Activated B cell treated with CpG ODN at 0.5 μM for 24 hours (primary cell): ENCODE data around the gene PHYHD1. TPM values are rescaled to one million over a fixed set of nuclear protein-coding genes. Genes with fewer than 3 reads are reported as not detected.
"Not testable (repeated sequence)": the region's sequence is repeated elsewhere in the genome, so short reads cannot be mapped to it uniquely, and the experiment has no call there.

Experiments used
- ATAC-seq: fragments of 200-7000 bp; cut with Tn5 transposase; one replicate; pipeline ENCODE4 v1.10.0; 2021; ENCODE audit warnings: low read depth, mild to moderate bottlenecking, moderate library complexity
- CTCF ChIA-PET: fragments of 350-600 bp; sonication (Branson Sonifier 250); formaldehyde crosslinking; loops from one replicate; lab custom pipeline; 2021; ENCODE audit warnings: antibody characterized with exemption; lab: Charles Lee
- POLR2A ChIA-PET: fragments of 350-600 bp; sonication (Branson Sonifier 250); formaldehyde crosslinking; loops from one replicate; lab custom pipeline; 2021; ENCODE audit warnings: antibody characterized with exemption; lab: Charles Lee
- DNase-seq: peaks from one replicate; pipeline ENCODE4 v3.0.0; 2022
- H3K27ac Mint-ChIP-seq: one replicate; pipeline ENCODE4 v1.8.0; 2020; ENCODE audit warnings: mixed read lengths
- H3K27me3 Mint-ChIP-seq: one replicate; pipeline ENCODE4 v1.8.0; 2021; ENCODE audit warnings: mixed read lengths
- H3K36me3 Mint-ChIP-seq: one replicate; pipeline ENCODE4 v1.8.0; 2021; ENCODE audit warnings: low read depth, mixed read lengths
- H3K4me1 Mint-ChIP-seq: one replicate; pipeline ENCODE4 v1.8.0; 2021; ENCODE audit warnings: mixed read lengths
- H3K4me3 Mint-ChIP-seq: one replicate; pipeline ENCODE4 v1.8.0; 2020; ENCODE audit warnings: mild to moderate bottlenecking, mixed read lengths
- H3K9me3 Mint-ChIP-seq: one replicate; pipeline ENCODE4 v1.8.0; 2020; ENCODE audit warnings: mixed read lengths
- CTCF ChIP-seq: fragments of 200-600 bp; IDR thresholded peaks from one replicate; pipeline ENCODE4 v1.8.0; 2022; ENCODE audit warnings: antibody characterized with exemption, mild to moderate bottlenecking
- intact Hi-C: fragments of 100-400 bp; cut with micrococcal nuclease; formaldehyde crosslinking; loops from one replicate; pipeline ENCODE4 v1.15.1; 2024
- total RNA-seq: library from RNA; stranded (reverse); gene quantifications from 2 replicates; pipeline ENCODE4 v1.2.3, GENCODE V29; 2022

PHYHD1 gene
- total RNA-seq, 1 donor from 2014 or later, result 0.86 TPM

GRCh38 chr9:128940271-128940921 is 19.6 kb downstream of the PHYHD1 start:
- Mint-ChIP-seq H3K27ac (no peak overlapping the region), H3K4me1 (no peaks in the 10 kb centered on the region), H3K9me3 (no peaks in the 10 kb centered on the region), H3K4me3 (no peak overlapping the region), H3K36me3 (peaks cover under 1% of the 10 kb centered on the region), H3K27me3 (no peaks in the 10 kb centered on the region)
- ATAC-seq (no peak), DNase-seq (no peak)
- ChIA-PET CTCF (no interaction called here), POLR2A (no interaction called here)
- no peak for TF ChIP-seq CTCF
- intact Hi-C loops, result loop anchor here (10.0 kb wide), 1 partner anchor 236 kb away; the partner anchor contains the start of gene PKN3

GRCh38 chr9:128940946-128941755 is 20.4 kb downstream of the PHYHD1 start:
- TF ChIP-seq CTCF, result no peak
- POLR2A ChIA-PET, result no interaction called here
- ATAC-seq, result no peak
- Mint-ChIP-seq H3K36me3 (peaks cover 3% of the 10 kb centered on the region), H3K27ac (no peak overlapping the region), H3K27me3 (no peaks in the 10 kb centered on the region), H3K9me3 (no peaks in the 10 kb centered on the region), H3K4me1 (peaks cover 6% of the 10 kb centered on the region), H3K4me3 (no peak overlapping the region)
- no peak for DNase-seq
- CTCF ChIA-PET, result no interaction called here
- intact Hi-C loops, result loop anchor here (10.0 kb wide), 1 partner anchor 236 kb away; the partner anchor contains the start of gene PKN3

GRCh38 chr9:128943832-128944620 is 23.2 kb downstream of the PHYHD1 start:
- intact Hi-C loops, result loop anchor here (10.0 kb wide), 1 partner anchor 239 kb away; the partner anchor contains the start of gene PKN3
- POLR2A ChIA-PET, result no interaction called here
- H3K27me3 Mint-ChIP-seq, result no peaks in the 10 kb centered on the region
- no peaks in the 10 kb centered on the region for H3K9me3 Mint-ChIP-seq
- DNase-seq (no peak), ATAC-seq (no peak)
- no peak overlapping the region for H3K4me3 Mint-ChIP-seq
- H3K27ac Mint-ChIP-seq, result no peak overlapping the region
- peaks cover 27% of the 10 kb centered on the region for H3K4me1 Mint-ChIP-seq
- CTCF ChIA-PET, result interaction anchor here (1.2 to 1.3 kb wide), 2 partner anchors 15 to 126 kb away, joined by 4 read pairs; partner anchors contain the start of gene ENDOG
- TF ChIP-seq CTCF, result no peak
- peaks cover 18% of the 10 kb centered on the region for H3K36me3 Mint-ChIP-seq

DNA sequence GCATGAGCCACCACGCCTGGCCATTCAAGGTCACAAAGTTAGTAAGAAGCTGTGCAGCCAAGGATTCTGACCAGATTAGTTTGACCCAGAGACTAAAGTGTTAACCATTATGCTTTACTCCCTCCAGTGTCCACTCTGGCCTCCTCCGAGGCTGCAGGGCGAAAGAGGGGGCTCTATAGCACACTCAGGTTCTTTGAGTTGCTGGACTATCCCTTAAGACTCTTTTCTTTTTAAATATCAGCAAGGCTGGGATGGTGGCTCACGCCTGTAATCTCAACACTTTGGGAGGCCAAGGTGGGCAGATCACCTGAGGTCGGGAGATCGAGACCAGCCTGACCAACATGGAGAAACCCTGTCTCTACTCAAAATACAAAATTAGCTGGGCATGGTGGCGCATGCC is 24.2 kb downstream of the PHYHD1 start:
- POLR2A ChIA-PET, DNase-seq, H3K4me3 Mint-ChIP-seq, H3K27ac Mint-ChIP-seq, H3K9me3 Mint-ChIP-seq, H3K27me3 Mint-ChIP-seq, ATAC-seq: not testable (repeated sequence)
- H3K4me1 Mint-ChIP-seq, result peaks cover 27% of the 10 kb centered on the region
- intact Hi-C loops, result loop anchor here (10.0 kb wide), 1 partner anchor 240 kb away; the partner anchor contains the start of gene PKN3
- peaks cover 20% of the 10 kb centered on the region for H3K36me3 Mint-ChIP-seq
- CTCF ChIA-PET, result interaction anchor here (1.1 kb wide), 1 partner anchor 16 kb away, joined by 4 read pairs; no protein-coding TSS in a partner anchor

- Mint-ChIP-seq H3K9me3 (no peaks in the 10 kb centered on the region), H3K36me3 (peaks cover 22% of the 10 kb centered on the region), H3K4me1 (peaks cover 27% of the 10 kb centered on the region), H3K27me3 (no peaks in the 10 kb centered on the region), H3K27ac (peak overlapping the region; percentile 51), H3K4me3 (peak overlapping the region; percentile 98)
- ATAC-seq (no peak), DNase-seq (no peak)
- ChIA-PET CTCF (interaction anchor here (0.6 to 1.1 kb wide), 2 partner anchors 17 to 194 kb away, joined by 3 to 4 read pairs; no protein-coding TSS in a partner anchor), POLR2A (interaction anchor here (1.3 kb wide), 1 partner anchor 21 kb away, joined by 3 read pairs; no protein-coding TSS in a partner anchor)
- TF ChIP-seq CTCF, result no peak
- intact Hi-C loops, result loop anchor here (10.0 kb wide), 1 partner anchor 241 kb away; the partner anchor contains the start of gene PKN3
Observed at GRCh38 chr9:128945798-128946501, 25.2 kb downstream of the PHYHD1 start.
